Heart left ventricle (tissue), 13 donors: ENCODE measurements around the gene S100A7A.
"Not testable (repeated sequence)": the region's sequence is repeated elsewhere in the genome, so short reads cannot be mapped to it uniquely, and the experiment has no call there.

ENCODE experiments used
- CTCF ChIP-seq, 12 donors: fragments of 200-600 bp; sonication (generic) in 4 of 12; IDR thresholded peaks; one replicate each; pipeline versions ENCODE4 v1.5.0 to v1.8.0; 2018 to 2022; ENCODE audit warnings: antibody characterized with exemption in 12 of 12, mild to moderate bottlenecking in 5 of 12
- POLR2A ChIP-seq, 2 donors: fragments of 450-650 bp; IDR thresholded peaks; one replicate each; pipeline ENCODE4 v1.6.1; 2017; ENCODE audit warnings: antibody characterized with exemption in 2 of 2, mild to moderate bottlenecking in 2 of 2, moderate library complexity in 2 of 2
- donor health status: ischemic (EF 13 %, LVEDD 7.1; RV severe dilation, severe dysfunction).
- donor health status: DM: no; HTN: yes; CAD: no.
- donor health status: DM: no; HTN: no; CAD: no.
- donor health status: ischemic (EF 25% LVEDD 6.9; RV normal size, moderate dysfunction).
- donor health status: ischemic (EF 25% LVEDD 5.7; RV mildly dilated, moderate dysfunction).
- donor health status: ischemic (EF 35%, LVEDD 5.7; RV mildly dilated, moderate dysfunction).
- donor health status: nonischemic (EF 11% LVEDD 7.7; RV severe dilation, severe dysfunction).
- donor health status: DM: yes; HTN: yes; CAD: no.
- donor health status: PGD.
- donor health status: ischemic (EF 29% LVEDD 5.4; RV normal size, mild dysfunction).
- donor health status: nonischemic (EF 23%, LVEDD 6.1; RV moderate dilation, normal function).

GRCh38 chr1:153407274-153407673, 9.0 kb upstream of the S100A7A start:
- TF ChIP-seq CTCF, POLR2A (IDR thresholded peaks at IDR 0.05): not testable (repeated sequence)
